HG03103 (cell line): ENCODE data around the gene STYX.
"Not testable (repeated sequence)": the region's sequence is repeated elsewhere in the genome, so short reads cannot be mapped to it uniquely, and the experiment has no call there.

ENCODE experiments used
- ATAC-seq: cut with Tn5 transposase; IDR thresholded peaks from one replicate; pipeline ENCODE4 v1.9.1; 2021; ENCODE audit warnings: low read depth; ENCODE audit not compliant: unreplicated experiment

STYX gene

GRCh38 chr14:52723514-52724359 lies 6.2 kb upstream of the STYX start:
- no peak for ATAC-seq

GRCh38 chr14:52724360-52724644 lies 5.7 kb upstream of the STYX start:
- ATAC-seq: no peak

GRCh38 chr14:52727509-52727908 lies 2.5 kb upstream of the STYX start:
- not testable (repeated sequence) for ATAC-seq

DNA sequence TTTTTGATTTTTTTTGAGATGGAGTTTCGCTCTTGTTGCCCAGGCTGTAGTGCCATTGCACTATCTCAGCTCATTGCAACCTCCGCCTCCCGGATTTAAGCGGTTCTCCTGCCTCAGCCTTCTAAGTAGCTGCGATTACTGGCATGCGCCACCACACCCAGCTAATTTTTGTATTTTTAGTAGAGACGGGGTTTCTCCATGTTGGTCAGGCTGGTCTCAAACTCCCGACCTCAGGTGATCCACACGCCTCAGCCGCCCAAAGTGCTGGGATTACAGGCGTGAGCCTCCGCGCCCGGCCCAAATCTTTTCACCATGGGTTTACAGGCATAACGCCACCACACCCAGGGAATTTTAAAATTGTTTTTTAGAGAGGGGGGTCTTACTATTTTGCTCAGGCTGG lies 931 bp upstream of the STYX start:
- not testable (repeated sequence) for ATAC-seq

- ATAC-seq: no peak
Observed at GRCh38 chr14:52729585-52729924, 411 bp upstream of the STYX start.

DNA sequence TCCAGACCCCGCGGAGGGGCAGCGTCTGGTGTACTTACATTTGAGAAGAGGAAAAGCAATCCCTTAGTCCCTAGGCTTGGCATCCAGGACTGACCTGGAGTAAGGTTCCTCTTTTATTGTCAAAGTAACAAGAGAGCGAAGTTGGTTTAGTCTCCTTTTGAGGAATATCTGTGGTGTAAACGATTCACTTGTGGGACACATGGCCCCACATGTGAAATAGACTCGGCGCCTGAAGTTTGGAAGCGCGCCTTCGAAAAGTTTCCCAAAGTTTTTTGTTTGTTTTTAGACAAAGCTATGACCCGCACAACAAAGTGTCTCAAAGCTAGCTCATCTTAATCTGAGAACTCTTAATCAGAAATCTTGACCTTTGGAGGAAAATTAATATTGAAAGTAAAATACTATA lies 744 bp downstream of the STYX start:
- ATAC-seq: no peak

DNA sequence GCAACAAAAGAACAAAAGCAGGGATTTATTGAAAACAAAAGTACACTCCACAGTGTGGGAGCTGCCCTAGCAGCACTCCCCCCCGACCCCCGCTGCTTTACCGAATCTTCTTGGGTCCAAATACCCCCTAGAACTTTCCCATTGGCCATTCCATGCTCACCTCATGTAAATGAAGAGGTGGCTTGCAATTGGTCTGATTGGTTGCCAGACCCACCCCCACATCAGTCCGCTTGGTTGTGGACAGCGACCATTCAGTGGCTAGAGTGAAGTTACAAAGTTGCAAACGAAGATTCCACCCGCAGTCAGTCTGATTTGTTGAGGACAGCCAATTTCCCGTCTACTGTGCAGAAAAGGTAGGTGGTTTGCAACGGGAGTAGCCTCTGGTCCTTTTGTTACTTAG lies 3.9 kb downstream of the STYX start:
- no peak for ATAC-seq

DNA sequence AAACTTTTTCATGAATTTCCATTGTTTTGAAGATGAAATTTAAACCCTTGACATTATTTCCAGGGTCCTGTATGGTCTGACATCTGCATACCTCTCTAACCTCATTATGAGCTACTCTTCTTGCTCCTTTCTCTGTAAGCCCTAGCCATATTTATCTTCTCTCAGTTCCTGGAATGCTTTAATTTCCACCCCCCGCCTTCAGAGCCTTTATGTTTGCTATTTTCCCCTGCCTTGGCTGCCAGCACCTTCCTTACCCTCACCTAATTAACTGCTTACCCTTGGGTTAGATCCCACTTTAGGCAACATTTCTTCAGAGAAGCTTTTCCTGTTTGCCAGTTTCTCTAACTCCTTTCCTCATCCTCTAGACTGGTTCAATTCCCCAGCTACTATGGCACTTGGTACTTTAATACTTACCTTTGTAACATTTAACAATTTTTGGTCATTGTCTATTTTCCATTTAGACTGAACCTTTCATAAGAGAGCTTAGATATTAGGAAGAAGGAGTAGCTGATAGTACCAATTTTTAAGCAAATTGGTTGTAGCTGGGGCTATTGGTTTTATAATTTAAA lies 6.0 kb downstream of the STYX start:
- ATAC-seq: no peak

DNA sequence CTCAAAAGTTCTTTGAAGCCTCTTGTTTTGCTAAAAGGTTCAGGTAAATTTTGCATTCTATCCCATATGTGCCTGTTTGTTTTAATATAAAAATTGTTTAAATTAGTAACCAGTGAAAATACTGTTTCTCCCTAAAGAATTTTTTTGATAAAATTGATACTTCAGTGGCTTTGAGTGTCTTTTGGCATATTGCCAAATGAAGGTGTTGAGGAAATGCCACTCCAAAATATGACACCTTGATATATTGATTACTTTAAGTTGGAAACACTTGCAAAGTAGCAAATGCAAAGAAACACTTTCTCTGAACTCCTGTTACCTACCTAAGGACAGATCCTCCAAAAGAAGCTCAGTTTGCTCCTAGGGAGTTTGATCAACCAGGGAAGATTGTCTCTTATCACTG lies 8.4 kb downstream of the STYX start:
- no peak for ATAC-seq

- ATAC-seq: no peak
Observed at GRCh38 chr14:52740751-52741150, 10.8 kb downstream of the STYX start.

DNA sequence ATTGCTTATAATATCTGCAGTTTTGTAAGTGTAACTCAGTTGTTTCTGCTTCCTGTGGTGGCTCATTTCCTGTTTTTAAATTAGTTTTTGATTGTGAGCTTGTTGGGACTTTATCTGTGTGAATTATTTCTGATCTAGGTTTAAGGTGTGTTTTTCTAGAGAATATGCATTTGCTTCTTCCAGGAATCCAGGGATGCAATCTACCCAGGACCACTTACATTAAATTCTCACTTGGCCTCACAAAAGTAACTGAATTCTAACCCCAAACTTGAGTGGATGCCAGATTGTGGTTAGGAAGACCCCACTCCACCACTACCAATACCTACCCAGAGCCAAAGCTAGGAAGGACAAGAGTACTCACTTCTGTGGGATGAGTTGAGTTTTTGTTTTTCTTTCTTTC lies 11.9 kb downstream of the STYX start:
- ATAC-seq: no peak

GRCh38 chr14:52748647-52749292 lies 18.8 kb downstream of the STYX start:
- no peak for ATAC-seq

DNA sequence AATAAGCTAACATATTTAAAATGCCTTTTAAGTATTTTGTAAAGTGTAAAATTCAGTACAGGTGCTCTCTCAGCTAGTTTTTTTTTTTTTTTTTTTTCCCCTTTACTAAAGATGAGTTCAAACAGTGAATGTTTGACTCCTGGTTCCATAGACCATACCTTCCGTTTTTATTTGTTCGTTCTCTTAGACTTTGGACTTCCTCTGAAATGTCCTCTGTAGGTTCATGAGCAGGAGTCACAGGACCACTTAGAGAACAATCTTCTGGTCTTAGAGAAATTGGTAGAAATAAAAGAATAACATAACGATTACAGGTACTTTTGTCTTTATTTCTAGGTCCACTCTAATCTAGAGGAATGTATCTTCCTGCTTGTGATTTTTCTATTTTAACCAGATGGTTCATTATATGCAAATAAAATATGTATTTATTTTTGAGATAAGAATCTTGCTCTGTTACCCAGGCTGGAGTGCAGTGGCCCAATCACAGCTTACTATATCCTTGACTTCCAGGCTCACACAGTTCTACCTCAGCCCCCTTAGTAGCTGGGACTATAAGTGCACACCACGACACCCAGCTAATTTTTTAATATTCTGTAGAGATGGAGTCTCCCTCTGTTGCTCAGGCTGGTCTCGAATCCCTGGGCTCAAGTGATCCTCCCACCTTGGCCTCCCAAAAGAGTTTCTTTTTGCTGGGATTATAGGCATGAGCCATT lies 25.8 kb downstream of the STYX start:
- no peak for ATAC-seq

GRCh38 chr14:52759145-52759544 lies 29.2 kb downstream of the STYX start:
- ATAC-seq: no peak

DNA sequence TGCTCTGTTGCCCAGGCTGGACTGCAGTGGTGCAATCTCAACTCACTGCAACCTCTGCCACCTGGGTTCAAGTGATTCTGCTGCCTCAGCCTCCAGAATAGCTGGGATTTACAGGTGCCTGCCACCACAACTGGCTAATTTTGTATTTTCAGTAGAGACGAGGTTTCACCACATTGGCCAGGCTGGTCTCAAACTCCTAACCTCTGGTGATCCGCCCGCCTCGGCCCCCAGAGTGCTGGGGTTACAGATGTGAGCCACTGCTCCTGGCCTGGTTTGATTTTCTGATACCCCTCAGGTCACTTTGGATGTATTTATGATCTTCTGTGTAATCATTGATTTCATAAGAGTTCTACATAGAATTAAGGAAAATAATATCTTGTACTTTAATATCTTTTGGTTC lies 33.0 kb downstream of the STYX start:
- ATAC-seq: not testable (repeated sequence)

DNA sequence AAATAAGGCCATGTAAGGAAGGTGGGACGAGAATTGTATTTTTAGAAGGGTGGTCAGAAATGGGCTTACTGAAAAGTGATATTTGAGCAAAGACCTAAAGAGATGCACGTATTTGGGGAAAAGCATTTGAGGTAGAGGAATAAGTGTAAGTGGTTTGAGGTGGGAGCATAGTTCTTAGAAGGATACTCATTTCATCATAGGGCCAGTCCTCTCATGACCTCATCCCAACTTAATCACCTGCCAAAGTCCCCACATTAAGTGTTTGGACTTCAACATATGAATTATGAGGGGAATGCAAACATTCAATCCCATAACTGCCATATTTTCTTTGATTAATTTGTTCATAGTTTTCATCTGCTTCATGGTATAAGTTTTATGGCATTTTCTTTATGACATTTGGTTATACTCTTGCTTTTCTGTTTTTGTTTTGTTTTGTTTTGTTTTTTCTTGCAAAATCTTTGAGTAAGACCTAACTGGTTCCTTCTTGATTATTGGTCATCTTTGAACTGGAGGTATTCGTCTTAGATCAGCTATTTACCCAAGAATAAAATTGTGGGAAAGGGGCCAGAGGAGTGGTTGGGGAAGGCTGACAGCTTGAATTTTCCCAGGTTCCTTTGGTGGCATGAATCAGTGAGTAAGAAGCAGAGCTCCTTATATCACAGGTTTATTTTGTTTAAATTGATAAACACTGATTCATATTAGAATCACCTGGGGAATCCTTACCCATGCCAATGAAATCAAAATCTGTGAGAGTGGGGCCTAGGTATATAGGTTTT lies 37.3 kb downstream of the STYX start:
- ATAC-seq: no peak

GRCh38 chr14:52769887-52770286 lies 39.9 kb downstream of the STYX start:
- no peak for ATAC-seq

DNA sequence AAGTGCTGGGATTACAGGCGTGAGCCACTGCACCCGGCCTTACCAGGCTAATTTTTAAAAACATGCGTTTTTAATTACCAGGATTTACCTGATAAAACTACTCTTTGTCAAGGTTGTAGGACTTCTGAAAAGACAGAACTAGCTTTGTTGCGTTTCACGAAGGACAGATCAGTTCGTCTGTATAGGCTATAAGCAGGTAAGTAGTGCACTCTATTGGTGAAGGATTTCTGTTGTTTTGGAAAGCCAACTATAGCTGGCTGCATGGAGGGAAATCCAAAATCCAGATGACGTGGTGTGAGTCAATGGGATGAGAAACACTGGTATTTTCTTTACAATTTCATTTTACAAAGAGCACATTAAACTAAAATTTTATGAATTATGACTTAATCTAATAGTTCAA lies 46.9 kb downstream of the STYX start:
- ATAC-seq: no peak

GRCh38 chr14:52778702-52779101 lies 48.7 kb downstream of the STYX start:
- no peak for ATAC-seq

DNA sequence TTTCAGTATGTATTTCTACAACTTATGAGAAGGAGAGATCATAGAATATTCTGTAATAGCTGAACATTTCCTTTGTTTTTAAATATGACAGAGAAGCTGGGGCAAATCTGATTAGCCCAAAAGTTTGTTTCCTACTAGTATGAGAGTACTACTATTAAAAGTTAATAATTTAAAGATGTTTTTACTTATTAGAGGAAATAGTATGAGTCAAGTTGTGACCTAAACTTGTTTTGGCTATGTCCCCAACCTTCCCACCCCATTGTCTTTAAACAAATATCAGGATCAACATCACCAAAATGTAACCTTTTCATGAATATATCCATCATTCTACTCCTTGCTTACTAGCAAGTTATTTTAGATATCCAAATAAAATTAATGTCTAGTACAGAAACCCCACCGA lies 50.9 kb downstream of the STYX start:
- ATAC-seq: no peak

DNA sequence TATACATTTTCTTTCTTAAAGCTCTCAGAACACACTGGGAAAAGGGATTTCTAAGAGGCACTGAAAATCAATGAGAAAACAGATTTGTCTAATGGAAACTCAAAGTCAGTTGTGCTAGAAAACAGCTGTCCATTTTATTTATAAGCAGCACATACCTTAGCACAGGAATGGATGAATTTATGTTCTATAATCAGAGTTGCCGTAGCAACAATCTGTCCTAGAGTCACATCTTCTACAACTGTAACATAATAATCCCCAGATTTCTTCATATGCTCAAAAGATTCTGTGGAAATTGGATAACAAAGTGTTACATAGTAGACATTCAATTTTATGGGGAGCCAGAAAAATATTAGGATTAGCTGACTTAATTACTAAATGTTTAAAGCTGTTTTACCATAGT lies 51.7 kb downstream of the STYX start:
- ATAC-seq: no peak
